NCI-H226 (cell line): ENCODE data around the gene MRGPRF.
A peak's percentile ranks its signal among the peaks of the same experiment; 100 is the strongest.
"Not testable (repeated sequence)": the region's sequence is repeated elsewhere in the genome, so short reads cannot be mapped to it uniquely, and the experiment has no call there.

Experiments
- DNase-seq: peaks from one replicate; pipeline ENCODE4 v3.0.0-alpha.2; 2015

Gene MRGPRF

DNA sequence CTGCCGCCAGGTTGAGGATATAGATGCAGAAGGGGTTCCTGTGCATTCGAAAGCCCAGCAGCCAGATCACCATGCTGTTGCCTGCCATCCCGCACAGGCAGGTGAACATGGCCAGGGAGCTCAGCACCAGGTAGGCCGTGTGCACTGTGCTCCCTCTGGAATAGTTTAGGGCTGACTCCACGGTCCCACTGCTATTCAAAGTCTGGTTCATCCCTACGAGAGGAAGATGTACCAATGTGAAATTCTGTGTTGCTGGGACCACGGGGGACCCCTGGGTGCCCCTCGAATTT lies 32.3 kb downstream of the MRGPRF start, which contains the start of gene MRGPRD:
TSS of gene MRGPRD (minus strand) at position 211 of the 290 bp plus-strand sequence. CDS start at position 211, 0 bp downstream.
- DNase-seq = no peak

DNA sequence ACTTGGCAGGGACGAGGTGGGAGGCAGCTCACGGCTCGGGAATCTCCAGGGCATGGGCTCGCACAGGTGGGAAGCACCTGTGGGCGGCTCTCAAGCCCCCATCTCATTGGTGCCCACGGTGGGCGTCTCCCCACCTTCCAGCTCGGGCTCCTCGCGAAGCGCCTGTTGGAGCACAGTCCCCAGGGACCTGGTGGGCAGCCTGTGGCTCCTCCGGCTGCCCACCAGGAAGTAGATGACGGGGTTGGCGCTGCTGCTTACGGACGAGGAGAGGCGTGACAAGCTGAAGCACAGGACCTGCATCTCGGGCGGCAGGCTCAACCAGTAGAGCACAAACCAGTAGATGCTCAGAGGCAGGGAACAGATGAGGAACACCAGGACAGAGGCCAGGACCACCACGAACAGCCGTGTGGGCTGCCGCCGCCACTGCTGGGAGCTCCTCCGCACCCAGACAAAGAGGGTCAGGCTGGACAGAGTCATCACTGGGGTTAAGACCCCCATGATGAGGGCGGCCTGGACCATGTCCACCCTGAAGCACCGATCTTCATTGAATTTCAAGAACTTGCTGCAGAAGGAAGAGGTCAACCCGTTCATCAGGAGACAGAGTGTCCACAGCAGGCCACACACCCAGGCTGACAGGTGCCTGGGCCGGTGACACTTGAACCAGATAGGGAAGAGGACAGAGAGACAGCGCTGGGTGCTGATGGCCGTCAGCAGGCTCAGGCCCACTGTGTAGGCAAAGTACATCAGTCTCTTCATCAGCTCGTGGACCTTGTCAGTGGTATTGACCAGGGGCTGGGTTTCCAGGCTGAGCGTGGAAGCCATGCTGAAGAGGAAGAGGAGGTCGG lies 32.9 kb downstream of the MRGPRF start:
- DNase-seq = no peak

DNA sequence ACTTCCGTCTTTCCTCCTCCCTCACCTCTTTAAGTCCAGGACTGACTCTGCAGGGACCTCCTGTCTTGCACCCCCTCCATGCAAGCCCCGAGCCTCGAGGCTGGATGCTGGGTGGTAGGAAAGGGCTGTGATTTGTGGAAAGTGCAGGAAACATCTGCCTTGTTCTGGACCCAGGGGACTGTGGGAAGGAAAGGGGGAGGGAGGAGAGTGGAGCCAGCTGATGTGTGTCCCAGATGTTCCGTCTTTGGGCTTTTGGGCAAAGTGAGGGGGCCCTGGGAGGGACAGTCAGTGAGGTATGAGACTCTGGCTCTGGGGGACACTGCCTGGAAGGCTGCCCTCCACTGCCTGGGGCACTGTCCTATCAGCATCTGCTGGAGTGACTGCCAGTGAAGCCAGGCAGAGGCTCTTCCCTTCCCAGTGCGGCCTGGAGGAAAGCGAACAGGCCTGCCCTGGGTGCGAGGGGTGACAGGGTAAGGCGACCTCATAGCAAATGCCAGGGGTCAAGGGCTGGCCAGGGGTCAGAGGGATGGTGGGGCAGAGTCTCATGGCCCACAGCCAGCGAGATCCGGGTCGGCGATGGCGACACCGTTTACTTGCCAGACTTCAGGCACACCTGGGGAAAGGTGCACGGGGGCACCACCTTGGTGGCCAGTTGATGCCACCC lies 34.0 kb downstream of the MRGPRF start:
- no peak for DNase-seq

DNA sequence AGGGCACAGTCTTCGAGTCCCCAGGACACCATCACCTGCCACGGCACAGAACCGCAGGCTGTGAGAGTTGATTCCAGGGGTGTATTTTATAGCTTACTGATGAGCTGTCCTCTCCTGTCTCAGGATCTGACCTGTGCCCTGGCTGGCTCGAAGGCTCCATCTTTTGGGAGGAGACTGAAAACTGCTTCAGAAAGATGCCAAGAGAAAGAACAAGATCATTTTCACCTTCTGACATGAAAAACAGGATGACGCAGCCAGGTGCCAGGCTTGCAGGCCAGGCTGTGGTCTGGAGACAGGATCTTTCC lies 34.5 kb downstream of the MRGPRF start:
- no peak for DNase-seq

DNA sequence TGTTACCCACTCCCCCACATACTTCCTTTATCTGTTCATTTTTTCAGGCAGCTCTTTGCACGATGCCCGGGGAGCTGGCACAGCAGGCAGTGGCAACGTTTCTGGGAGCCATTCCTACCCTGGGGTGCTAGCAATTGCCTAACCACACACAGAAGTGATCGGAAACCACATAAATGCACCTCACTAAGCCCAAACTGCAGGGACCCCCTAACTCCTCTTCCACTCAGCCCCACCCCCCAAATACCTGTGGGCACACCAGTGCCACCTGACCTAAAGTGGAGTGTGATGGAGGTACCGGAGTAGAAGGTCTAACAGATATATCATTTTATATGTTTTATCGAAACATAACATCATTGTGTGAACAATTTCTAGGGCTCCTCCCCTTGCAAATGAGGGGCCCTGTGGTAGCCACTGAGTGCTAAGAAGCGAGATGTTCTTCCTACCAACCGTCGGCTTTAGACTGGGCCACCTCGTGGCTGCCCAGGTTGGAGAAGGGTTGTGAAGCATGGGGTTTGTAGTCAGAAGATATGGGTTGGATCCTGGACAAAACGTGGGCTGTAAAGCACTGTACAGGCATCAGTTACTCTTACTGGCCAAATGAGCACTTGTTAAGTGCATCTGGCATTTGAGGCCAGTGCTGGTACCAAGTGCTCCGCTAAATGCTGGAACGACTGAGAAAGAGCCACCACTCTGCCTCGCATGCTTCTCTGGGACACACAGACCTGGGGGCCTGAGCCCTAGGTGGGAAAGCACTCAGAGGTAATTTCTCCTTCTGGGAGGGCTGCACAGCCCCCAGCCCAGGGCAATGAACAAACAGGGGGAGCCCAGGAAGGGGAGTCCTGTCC lies 35.0 kb downstream of the MRGPRF start:
- no peak for DNase-seq

DNA sequence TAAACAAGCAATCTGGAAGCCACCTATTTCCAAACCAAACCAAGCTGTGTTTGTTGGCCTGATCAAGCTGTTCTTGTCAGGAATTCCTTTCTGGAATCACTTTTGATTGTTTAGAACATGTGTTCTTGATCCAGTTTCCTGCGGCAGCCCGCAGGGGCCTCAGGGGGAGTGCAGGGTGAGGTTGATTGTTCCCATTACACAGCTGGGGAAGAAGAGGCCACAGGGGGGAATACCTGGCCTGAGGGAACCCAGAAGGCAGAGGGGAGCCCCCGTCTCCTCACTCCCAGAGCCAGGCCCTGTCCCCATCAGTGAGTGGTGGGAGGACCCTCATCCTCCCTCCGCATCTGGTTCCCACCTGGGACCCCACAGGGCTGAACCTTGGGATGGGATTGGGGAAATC lies 36.5 kb downstream of the MRGPRF start:
- DNase-seq = no peak

DNA sequence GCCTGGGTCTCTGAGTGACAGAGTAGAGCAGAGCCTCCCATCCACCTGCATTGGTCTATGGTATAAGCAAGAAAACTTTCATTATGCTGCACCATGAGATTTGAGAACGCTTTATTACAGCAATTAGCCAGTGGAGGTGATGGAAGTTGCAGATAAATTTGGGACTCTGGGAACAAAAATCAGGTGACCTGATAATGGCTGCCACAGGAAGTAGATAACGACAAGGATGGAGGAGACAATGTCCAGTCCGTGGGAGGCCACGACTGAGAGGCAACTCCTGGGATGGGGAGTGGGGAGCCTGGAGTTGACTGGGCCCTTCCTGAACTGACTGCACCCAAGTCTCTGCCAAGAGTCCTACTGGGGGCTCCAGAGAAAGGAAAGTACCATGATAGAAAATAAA lies 37.0 kb downstream of the MRGPRF start:
- DNase-seq = no peak

DNA sequence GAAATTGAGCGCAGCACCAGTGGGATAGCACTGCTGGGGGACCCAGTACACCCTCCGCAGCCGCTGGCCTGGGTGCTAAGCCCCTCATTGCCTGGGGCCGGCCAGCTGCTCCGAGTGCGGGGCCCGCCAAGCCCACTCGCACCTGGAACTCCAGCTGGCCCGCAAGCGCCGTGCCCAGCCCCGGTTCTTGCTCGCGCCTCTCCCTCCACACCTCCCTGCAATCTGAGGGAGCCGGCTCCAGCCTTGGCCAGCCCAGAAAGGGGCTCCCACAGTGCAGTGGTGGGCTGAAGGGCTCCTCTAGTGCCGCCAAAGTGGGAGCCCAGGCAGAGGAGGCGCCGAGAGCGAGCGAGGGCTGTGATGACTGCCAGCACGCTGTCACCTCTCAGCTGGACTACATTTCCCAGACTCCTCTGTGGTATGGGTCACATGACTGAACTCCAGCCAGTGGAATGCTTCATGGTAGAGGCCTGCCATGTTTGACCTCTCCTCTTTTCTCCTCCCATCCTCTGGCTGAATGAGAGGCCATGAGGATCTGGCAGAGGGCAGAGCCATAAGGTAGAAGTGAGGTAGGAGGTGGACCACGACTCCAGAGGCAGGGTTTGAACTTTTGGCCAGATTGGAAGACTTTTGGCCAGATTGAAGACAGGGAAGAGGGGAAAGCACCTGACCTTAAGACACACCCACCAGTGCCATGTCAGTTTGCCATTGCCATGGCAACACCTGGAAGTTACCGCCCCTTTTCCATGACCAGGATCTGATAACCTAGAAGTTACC lies 38.4 kb downstream of the MRGPRF start:
- DNase-seq = peak; percentile 16

DNA sequence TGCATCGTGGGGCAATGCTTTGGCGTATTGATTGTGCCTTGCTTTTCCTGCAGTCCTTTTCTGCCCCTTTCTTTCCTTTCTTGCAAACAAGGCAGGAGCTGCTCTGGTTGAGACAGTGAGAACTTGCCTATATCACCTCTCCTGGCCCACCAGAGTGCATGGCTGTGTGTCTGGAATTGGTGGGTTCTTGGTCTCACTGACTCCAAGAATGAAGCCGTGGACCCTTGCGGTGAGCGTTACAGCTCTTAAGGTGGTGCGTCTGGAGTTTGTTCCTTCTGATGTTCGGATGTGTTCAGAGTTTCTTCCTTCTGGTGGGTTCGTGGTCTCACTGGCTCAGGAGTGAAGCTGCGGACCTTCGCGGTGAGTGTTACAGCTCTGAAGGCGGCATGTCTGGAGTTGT lies 39.3 kb downstream of the MRGPRF start:
- DNase-seq = not testable (repeated sequence)

DNA sequence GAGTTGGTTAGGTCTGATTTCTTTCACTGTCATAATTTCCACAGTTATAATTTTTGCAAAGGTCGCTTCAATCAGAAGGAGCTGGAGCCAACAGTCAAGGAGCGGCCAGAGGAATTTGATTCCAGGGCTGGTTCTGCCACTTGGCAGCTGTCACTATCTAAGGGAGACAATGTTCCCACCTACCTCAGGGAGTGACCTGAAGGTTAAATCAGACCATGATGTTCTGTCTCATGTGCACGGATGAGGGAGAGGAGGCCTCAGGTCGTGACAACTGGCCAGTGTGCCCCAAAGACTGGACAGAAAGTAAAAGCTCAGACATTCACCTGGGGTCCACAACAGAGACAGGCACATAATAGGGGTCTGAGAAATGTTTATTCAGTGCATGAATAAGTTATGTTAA lies 39.8 kb downstream of the MRGPRF start:
- DNase-seq = no peak

DNA sequence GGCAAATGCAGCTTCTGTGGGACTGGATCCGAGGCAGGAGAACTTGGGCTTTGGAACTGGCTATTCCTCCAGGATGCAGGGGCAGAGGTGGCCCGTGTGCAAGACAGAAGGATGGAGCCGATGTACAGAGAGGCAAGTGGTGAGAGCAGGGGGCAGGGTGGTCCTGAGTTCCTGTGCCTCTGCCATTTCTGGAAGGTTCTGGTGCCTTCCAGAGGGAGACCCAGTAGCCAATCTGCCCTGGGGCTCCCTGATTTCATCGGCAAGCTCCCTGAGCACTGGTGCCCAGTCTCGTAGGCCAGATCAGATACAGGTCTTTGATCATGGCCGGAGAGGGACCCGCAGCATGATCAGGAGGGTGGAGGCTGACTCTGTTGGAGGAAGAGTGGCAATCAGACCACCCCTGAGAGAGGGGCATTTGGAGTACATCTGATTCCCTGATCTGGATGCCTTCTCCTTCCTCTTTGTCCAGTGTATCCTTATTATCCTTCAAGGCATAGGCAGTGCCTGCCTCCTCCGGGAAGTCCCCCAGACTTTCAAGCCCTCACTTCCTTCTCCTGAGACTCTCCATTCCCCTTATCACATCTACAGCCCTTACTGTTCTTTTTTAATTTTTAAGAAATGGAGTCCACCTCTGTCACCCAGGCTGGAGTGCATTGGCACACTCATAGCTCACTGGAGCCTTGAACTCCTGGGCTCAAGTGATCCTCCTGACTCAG lies 42.0 kb downstream of the MRGPRF start:
- DNase-seq = no peak

DNA sequence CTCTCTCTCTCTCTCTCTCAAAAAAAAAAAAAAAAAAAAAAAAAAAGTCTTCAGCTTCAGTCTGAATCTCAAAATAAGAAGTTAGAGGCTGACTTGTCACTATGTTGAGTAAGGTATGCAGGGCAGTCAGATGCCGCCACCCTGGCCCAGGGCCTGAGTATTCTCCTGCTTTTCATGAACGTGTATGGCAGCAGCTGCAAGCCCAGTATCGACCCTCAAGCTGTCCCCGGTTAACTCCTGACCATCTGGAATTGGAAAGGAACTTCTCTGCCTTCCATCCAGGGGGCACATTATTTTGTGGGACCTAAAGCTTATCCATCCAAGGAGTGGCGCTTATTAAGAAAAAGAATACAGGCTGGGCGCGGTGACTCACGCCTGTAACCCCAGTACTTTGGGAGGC lies 43.7 kb downstream of the MRGPRF start:
- no peak for DNase-seq

DNA sequence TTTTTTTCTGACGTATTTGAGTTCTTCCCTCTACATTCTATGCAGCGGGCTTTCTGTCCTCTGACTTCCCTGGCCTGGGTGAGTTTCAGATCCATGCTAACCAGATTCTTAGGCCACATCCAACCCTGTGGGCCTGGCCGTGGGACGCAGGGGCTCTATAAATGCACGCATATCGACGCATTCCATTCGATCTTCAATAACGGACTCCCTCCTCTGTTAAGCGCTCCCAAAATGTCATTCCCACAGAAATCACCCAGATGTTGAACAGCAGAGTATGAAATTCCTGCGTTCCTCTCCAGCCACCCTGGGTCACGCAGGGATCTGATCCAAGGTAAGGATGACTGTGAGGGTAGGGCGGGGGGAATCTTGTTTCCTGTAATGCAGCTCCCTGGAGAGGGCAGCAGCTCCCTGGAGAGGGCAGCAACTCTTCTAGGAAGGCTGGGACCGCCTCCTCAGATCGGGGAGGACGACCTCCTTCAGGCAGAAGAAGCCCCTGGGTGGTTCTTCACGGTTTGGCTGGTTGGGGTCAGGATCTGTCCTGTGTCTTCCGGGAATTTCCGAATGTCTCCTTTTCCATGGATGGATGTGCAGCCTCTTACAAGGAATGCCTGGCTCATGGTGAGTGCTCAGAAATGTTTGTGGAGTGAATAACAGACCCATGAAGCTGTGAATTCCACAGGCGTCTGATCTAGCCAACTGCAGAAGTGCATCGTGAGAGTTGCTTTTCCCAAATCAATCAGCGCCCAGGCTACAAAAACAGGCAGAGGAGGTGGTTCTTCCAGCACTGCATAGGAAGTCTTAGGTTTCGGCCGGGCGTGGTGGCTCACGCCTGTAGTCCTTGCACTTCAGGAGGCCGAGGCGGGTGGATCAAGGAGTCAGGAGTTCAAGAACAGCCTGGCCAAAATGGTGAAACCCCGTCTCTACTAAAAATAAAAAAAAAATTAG lies 44.5 kb downstream of the MRGPRF start:
- DNase-seq = no peak

DNA sequence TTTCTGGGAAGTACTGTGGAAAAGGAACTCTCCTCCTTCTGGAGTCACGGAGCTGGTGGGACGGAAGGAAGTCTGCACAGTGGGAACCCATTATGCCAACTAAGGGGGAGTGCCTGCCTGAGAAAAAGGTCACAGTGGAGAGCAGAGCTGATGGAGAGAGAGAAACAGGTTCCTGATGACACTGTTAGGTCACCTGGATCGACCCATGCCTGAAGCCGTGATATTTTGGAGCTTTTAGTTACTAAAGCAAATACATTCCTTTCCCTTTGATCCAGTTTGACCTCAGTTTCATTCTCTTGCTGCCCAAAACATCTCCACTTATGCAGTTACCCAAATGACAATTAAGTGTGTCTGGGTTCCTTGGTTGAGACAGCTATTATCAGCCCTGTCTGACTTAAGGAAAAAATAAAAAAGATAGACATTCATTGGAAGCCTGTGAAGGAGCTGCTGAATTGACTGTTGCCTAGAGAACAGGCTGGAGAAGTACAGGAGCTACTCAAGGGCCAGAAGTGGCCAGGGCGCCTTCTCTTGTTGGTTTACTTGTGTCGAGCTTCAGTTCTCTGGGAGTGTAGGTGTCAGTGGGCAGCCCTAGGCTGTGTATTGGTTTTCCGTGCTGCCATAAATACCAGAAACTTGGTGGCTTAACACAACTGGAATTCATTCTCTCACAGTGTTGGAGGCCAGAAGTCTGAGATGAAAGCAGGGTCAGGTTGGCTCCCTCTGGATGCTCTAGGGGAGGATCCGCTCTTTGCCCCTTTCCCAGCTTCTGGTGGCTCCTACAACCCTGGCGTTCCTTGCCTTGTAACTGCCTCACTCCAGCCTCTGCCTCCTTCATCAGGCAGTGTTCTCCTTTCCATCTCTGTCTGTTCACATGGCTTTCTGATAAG lies 45.9 kb downstream of the MRGPRF start:
- DNase-seq = no peak

DNA sequence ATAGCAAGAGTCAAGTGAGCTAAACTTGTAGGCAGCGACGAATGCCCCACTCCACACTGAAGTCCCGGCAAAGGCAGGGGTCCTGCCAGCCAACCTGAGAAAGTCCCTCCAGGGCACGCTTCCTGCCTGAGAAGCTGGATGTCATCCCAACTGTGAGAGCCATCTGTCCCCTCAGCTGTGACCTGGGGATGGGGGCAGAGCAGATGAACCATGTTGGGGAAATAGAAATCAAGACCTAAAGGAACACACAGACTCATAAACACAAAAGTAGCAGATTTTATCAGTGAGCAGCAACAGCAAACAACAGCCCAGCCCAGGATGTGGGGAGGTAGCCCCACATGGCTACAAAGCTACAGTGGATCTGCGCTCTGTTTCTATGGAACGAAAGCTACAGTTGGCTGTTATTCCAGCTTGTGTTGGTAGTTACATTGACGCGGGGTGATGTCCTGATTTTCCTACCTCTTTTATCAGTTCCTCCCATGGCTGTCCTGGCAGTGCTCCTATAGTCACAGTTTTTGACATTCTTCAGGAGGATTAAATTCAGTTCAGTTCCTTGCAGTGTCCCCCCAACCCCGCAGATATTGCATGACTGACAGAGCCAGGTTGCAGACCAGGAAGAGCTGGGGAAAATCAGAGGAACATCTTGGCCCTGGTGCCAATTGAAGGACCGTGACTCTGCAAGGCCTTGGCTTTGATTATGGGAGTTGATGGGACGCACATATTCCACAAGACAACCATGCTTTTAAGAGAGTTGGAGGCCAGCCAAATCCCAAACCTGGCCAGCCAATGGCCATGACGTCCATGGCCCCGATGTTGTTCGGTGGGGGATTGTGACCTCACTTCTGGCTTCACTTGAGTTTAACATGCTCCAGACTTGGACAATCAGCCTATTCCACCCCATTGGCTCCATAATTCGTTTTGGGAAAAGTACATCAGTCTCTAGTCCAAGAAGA lies 46.9 kb downstream of the MRGPRF start:
- DNase-seq = no peak

DNA sequence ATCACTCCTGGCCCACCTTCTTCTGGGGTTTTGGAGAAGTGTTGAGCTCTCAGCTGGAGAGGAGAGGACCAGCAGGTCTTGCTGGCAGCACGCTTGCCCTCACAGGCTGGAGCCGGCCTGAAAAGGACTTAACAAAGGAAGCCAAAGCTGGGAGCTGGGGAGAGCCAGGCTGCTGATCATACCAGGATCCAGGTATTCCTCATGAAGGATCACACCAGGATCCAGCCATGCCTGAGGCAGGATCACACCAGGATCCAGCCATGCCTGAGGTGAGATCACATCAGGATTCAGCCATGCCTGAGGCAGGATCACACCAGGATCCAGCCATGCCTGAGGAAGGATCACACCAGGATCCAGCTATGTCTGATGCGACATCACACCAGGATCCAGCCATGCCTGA lies 49.3 kb downstream of the MRGPRF start:
- no peak for DNase-seq

DNA sequence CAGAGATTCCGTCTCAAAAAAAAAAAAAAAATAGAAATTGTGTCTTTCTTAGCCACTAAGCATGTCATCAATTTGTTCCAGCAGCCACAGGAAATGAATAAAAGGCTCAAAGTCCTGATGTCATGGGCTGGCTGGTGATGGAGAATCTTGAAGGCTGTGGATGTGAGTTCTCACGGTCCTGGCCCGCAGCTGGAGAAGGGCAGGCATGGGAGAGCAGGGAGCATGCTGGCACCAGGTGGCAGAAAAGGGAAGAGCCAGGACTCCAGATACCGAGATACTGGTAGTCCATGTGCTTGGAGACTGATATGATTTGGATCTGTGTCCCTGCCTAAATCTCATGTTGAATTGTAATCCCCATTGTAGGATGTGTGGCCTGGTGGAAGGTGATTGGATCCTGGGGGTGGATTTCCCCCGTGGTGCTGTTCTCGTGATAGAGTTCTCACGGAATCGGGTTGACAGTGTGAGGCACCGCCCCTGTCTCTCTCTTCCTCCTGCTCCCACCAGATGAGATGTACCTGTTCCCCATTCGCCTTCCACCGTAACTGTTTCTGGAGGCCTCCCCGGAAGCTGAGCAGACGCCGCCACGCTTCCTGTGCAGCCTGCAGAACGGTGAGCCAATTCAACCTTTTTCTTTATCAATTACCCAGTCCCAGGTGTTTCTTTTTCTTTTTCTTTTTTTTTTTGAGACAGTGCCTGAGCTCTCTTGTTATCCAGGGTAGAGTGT lies 50.4 kb downstream of the MRGPRF start:
- DNase-seq = no peak

DNA sequence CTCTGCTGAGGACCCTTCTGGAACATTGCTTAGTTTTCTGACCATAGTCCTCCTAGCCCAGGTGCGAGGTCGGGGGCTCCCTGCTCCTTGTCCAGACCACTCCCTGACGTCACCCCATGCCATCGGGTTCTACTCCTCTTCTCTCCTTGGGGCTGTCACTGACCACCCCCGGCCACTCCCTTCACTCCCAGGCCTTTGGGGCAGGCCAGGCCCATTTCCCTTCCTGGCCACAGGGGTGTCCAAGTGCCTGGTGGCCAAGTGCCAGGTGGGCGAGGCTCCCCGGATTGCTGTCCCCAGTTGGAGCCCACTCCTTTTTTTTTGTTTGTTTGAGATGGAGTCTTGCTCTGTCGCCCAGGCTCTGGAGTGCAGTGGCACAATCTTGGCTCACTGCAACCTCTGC lies 51.8 kb downstream of the MRGPRF start:
- DNase-seq = no peak
